ENCODE results near the gene RALGAPB.

DNA sequence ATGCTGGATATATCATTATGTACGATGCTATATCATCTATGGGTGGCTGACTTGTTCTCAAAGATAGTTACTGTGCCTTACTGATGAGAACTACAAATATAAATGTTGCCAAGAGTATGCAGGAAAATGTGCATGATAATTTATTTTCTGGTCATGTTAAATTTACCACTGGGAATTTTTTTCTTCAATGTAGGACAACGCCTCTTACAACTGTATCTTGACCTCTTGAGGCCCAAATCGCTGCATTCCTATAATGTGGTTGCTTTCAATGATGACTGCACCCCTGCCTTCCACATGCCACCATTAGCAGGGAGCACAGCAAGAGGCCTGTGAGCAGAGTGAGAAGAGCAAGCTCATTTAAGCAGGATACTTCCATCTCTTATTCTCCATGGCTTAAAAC is 5.7 kb upstream of the RALGAPB start:
- TF ChIP-seq RFX5 (IDR thresholded peaks at IDR 0.05) (no peak), SREBF2 (IDR thresholded peaks at IDR 0.05) (no peak), KDM1A (IDR thresholded peaks at IDR 0.05; ENCODE audit: low read depth) (no peak), POLR2AphosphoS2 (conservative IDR thresholded peaks at IDR 0.05; ENCODE audit: low read length) (no peak), HDAC2 (IDR thresholded peaks at IDR 0.05) (no peak), EP300 (IDR thresholded peaks at IDR 0.05) (no peak), CHD2 (IDR thresholded peaks at IDR 0.05; ENCODE audit: low read length, partially characterized antibody) (no peak), ZFP36 (IDR thresholded peaks at IDR 0.05; ENCODE audit: borderline replicate concordance, partially characterized antibody) (no peak)
- TF ChIP-seq, protein P1, sequence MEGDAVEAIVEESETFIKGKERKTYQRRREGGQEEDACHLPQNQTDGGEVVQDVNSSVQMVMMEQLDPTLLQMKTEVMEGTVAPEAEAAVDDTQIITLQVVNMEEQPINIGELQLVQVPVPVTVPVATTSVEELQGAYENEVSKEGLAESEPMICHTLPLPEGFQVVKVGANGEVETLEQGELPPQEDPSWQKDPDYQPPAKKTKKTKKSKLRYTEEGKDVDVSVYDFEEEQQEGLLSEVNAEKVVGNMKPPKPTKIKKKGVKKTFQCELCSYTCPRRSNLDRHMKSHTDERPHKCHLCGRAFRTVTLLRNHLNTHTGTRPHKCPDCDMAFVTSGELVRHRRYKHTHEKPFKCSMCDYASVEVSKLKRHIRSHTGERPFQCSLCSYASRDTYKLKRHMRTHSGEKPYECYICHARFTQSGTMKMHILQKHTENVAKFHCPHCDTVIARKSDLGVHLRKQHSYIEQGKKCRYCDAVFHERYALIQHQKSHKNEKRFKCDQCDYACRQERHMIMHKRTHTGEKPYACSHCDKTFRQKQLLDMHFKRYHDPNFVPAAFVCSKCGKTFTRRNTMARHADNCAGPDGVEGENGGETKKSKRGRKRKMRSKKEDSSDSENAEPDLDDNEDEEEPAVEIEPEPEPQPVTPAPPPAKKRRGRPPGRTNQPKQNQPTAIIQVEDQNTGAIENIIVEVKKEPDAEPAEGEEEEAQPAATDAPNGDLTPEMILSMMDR (IDR thresholded peaks at IDR 0.05), result no peak
- TF ChIP-seq, protein P2, sequence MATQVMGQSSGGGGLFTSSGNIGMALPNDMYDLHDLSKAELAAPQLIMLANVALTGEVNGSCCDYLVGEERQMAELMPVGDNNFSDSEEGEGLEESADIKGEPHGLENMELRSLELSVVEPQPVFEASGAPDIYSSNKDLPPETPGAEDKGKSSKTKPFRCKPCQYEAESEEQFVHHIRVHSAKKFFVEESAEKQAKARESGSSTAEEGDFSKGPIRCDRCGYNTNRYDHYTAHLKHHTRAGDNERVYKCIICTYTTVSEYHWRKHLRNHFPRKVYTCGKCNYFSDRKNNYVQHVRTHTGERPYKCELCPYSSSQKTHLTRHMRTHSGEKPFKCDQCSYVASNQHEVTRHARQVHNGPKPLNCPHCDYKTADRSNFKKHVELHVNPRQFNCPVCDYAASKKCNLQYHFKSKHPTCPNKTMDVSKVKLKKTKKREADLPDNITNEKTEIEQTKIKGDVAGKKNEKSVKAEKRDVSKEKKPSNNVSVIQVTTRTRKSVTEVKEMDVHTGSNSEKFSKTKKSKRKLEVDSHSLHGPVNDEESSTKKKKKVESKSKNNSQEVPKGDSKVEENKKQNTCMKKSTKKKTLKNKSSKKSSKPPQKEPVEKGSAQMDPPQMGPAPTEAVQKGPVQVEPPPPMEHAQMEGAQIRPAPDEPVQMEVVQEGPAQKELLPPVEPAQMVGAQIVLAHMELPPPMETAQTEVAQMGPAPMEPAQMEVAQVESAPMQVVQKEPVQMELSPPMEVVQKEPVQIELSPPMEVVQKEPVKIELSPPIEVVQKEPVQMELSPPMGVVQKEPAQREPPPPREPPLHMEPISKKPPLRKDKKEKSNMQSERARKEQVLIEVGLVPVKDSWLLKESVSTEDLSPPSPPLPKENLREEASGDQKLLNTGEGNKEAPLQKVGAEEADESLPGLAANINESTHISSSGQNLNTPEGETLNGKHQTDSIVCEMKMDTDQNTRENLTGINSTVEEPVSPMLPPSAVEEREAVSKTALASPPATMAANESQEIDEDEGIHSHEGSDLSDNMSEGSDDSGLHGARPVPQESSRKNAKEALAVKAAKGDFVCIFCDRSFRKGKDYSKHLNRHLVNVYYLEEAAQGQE (IDR thresholded peaks at IDR 0.05), result no peak

Measured in A549 (cell line).